ENCODE measurements around the gene DNAJC30. TPM values are rescaled to one million over a fixed set of nuclear protein-coding genes. Genes with fewer than 3 reads are reported as not detected.

DNAJC30 gene
- total RNA-seq, 1 experiment from 2014 or later, result 6.8 TPM

DNA sequence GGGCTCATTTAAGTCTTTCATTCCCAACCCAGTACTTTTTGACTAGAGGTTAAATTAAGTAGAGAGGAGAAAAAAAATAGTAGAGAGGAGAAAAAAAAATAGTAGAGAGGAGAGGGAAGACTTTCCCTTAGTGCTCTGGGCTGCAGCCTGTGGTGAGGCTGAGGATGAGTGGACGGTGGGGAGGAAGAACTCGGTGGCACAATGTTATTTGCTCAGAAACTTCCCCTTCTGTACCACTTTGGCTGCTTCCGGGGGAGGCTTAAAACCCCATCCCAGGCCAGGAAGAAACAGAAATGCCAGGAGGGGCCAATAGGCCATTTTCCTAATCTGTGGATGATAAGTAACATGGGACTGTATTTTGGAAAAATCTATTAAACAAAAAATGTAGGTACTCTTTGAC is 44.3 kb downstream of the DNAJC30 start:
- Mint-ChIP-seq H3K4me1 (peaks cover 7% of the 10 kb centered on the region), H3K36me3 (no peaks in the 10 kb centered on the region), H3K9me3 (peaks cover 3% of the 10 kb centered on the region), H3K27me3 (ENCODE audit: low read depth) (peaks cover 8% of the 10 kb centered on the region), H3K27ac (no peak overlapping the region), H3K4me3 (no peak overlapping the region)
- DNase-seq (ENCODE audit: low spot score), result no peak
- no peak for ATAC-seq
- ChIA-PET POLR2A (no interaction called here), CTCF (no interaction called here)
- TF ChIP-seq TEAD1 (CRISPR knock-in tag; IDR thresholded peaks at IDR 0.05) (no peak), FOXP4 (CRISPR knock-in tag; IDR thresholded peaks at IDR 0.05) (no peak), TEAD4 (CRISPR knock-in tag; IDR thresholded peaks at IDR 0.05) (no peak)

DNA sequence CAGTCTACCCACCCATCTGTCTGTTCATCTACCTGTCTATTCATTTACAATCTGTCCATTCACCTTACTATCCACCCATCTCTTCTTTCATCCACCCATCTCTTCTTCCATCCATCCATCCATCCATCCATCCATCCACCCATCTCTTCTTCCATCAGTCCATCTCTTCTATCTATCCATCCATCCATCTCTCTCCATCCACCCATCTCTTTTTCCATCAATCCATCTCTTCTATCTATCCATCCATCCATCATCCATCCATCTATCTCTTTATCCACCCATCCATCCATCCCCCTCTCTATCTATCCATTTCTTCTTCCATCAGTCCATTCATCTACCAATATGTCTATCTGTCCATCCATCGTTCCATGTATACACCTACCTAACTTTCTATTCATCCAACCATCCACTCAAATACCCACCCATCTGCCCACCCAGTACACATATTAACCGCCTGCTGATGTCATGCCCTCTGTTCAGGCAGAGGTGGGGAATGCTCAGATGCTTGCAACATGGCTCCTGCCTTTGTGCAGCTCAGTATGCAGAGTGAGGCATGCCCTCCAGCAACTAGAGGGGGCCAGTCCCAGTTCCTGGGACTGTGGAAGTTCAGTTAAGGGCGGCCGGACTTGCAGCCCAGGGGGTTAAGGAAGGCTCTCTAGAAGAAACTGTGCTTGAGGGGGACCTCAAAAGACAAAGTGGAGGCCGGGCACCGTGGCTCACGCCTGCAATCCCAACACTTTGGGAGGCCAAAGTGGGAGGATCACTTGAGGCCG is 47.6 kb downstream of the DNAJC30 start:
- POLR2A ChIA-PET, result interaction anchor here (1.2 kb wide), 1 partner anchor 11 kb away, joined by 3 read pairs; the partner anchor contains the start of gene MLXIPL
- TF ChIP-seq GTF2I (CRISPR knock-in tag; conservative IDR thresholded peaks at IDR 0.05), result 0 out of 2 replicates have a peak, but pooled peaks have one; percentile 8
- TF ChIP-seq OVOL2 (CRISPR knock-in tag; IDR thresholded peaks at IDR 0.05; ENCODE audit: borderline replicate concordance), result no peak
- CTCF ChIA-PET, result interaction anchor here (1.1 to 3.1 kb wide), 4 partner anchors 11 to 90 kb away, joined by 4 to 12 read pairs (median 8); partner anchors contain the start of gene MLXIPL
- H3K27me3 Mint-ChIP-seq (ENCODE audit: low read depth), result no peaks in the 10 kb centered on the region
- no peak overlapping the region for H3K27ac Mint-ChIP-seq
- ATAC-seq (no peak), DNase-seq (ENCODE audit: low spot score) (no peak)
- peaks cover 7% of the 10 kb centered on the region for H3K4me1 Mint-ChIP-seq
- H3K9me3 Mint-ChIP-seq, result no peaks in the 10 kb centered on the region
- H3K4me3 Mint-ChIP-seq, result no peak overlapping the region
- no peaks in the 10 kb centered on the region for H3K36me3 Mint-ChIP-seq

- Mint-ChIP-seq H3K4me3 (no peak overlapping the region), H3K9me3 (no peaks in the 10 kb centered on the region), H3K36me3 (no peaks in the 10 kb centered on the region), H3K4me1 (peaks cover 7% of the 10 kb centered on the region), H3K27ac (no peak overlapping the region), H3K27me3 (ENCODE audit: low read depth) (peaks cover 3% of the 10 kb centered on the region)
- ChIA-PET CTCF (no interaction called here), POLR2A (no interaction called here)
- TF ChIP-seq ATF2 (CRISPR knock-in tag; IDR thresholded peaks at IDR 0.05; ENCODE audit: borderline replicate concordance, low read depth), result no peak
- no peak for TF ChIP-seq ZNF138 (CRISPR knock-in tag; conservative IDR thresholded peaks at IDR 0.05)
- no peak for TF ChIP-seq ZNF423 (CRISPR knock-in tag; IDR thresholded peaks at IDR 0.05)
- TF ChIP-seq TEAD4 (CRISPR knock-in tag; IDR thresholded peaks at IDR 0.05), result no peak
- TF ChIP-seq NFE2L1 (CRISPR knock-in tag; IDR thresholded peaks at IDR 0.05), result no peak
- TF ChIP-seq, protein P1, sequence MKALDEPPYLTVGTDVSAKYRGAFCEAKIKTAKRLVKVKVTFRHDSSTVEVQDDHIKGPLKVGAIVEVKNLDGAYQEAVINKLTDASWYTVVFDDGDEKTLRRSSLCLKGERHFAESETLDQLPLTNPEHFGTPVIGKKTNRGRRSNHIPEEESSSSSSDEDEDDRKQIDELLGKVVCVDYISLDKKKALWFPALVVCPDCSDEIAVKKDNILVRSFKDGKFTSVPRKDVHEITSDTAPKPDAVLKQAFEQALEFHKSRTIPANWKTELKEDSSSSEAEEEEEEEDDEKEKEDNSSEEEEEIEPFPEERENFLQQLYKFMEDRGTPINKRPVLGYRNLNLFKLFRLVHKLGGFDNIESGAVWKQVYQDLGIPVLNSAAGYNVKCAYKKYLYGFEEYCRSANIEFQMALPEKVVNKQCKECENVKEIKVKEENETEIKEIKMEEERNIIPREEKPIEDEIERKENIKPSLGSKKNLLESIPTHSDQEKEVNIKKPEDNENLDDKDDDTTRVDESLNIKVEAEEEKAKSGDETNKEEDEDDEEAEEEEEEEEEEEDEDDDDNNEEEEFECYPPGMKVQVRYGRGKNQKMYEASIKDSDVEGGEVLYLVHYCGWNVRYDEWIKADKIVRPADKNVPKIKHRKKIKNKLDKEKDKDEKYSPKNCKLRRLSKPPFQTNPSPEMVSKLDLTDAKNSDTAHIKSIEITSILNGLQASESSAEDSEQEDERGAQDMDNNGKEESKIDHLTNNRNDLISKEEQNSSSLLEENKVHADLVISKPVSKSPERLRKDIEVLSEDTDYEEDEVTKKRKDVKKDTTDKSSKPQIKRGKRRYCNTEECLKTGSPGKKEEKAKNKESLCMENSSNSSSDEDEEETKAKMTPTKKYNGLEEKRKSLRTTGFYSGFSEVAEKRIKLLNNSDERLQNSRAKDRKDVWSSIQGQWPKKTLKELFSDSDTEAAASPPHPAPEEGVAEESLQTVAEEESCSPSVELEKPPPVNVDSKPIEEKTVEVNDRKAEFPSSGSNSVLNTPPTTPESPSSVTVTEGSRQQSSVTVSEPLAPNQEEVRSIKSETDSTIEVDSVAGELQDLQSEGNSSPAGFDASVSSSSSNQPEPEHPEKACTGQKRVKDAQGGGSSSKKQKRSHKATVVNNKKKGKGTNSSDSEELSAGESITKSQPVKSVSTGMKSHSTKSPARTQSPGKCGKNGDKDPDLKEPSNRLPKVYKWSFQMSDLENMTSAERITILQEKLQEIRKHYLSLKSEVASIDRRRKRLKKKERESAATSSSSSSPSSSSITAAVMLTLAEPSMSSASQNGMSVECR (CRISPR knock-in tag; IDR thresholded peaks at IDR 0.05; ENCODE audit: borderline replicate concordance), result no peak
- no peak for TF ChIP-seq SOX15 (CRISPR knock-in tag; IDR thresholded peaks at IDR 0.05)
- TF ChIP-seq EMX1 (CRISPR knock-in tag; IDR thresholded peaks at IDR 0.05), result no peak
- no peak for TF ChIP-seq FOXP4 (CRISPR knock-in tag; IDR thresholded peaks at IDR 0.05)
- TF ChIP-seq SP1 (CRISPR knock-in tag; conservative IDR thresholded peaks at IDR 0.05), result no peak
- no peak for TF ChIP-seq FOXP1 (CRISPR knock-in tag; IDR thresholded peaks at IDR 0.05; ENCODE audit: borderline replicate concordance)
- no peak for TF ChIP-seq ESRRA (CRISPR knock-in tag; IDR thresholded peaks at IDR 0.05; ENCODE audit: borderline replicate concordance)
- TF ChIP-seq, protein P2, sequence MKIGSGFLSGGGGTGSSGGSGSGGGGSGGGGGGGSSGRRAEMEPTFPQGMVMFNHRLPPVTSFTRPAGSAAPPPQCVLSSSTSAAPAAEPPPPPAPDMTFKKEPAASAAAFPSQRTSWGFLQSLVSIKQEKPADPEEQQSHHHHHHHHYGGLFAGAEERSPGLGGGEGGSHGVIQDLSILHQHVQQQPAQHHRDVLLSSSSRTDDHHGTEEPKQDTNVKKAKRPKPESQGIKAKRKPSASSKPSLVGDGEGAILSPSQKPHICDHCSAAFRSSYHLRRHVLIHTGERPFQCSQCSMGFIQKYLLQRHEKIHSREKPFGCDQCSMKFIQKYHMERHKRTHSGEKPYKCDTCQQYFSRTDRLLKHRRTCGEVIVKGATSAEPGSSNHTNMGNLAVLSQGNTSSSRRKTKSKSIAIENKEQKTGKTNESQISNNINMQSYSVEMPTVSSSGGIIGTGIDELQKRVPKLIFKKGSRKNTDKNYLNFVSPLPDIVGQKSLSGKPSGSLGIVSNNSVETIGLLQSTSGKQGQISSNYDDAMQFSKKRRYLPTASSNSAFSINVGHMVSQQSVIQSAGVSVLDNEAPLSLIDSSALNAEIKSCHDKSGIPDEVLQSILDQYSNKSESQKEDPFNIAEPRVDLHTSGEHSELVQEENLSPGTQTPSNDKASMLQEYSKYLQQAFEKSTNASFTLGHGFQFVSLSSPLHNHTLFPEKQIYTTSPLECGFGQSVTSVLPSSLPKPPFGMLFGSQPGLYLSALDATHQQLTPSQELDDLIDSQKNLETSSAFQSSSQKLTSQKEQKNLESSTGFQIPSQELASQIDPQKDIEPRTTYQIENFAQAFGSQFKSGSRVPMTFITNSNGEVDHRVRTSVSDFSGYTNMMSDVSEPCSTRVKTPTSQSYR (CRISPR knock-in tag; IDR thresholded peaks at IDR 0.05), result no peak
- TF ChIP-seq JUN (CRISPR knock-in tag; IDR thresholded peaks at IDR 0.05), result no peak
- DNase-seq (ENCODE audit: low spot score) (no peak), ATAC-seq (no peak)
Measured at GRCh38 chr7:73633844-73634243, 49.4 kb downstream of the DNAJC30 start.
